OCI-LY7 (cell line): ENCODE measurements around the gene AK9. TPM values are rescaled to one million over a fixed set of nuclear protein-coding genes. Genes with fewer than 3 reads are reported as not detected.

ENCODE experiments used
- BruUV-seq: library from RNA; stranded (reverse); fragments of 400-500 nt; replicated peaks from 2 replicates; lab custom pipeline; 2021; lab: Mats Ljungman, UMichigan
- CTCF ChIA-PET: fragments of 300-600 bp; sonication (Branson Sonifier 250); formaldehyde crosslinking; loops from one replicate; lab custom pipeline; 2022; ENCODE audit warnings: antibody characterized with exemption; ENCODE audit not compliant: unreplicated experiment; lab: Charles Lee
- POLR2A ChIA-PET: fragments of 300-600 bp; sonication (Branson Sonifier 250); formaldehyde crosslinking; loops from one replicate; lab custom pipeline; 2022; ENCODE audit warnings: antibody characterized with exemption; lab: Charles Lee
- DNase-seq: peaks from one replicate; pipeline ENCODE4 v3.0.0-alpha.2; 2015; ENCODE audit warnings: low spot score
- H2AFZ ChIP-seq: fragments of 200-600 bp; sonication (generic), shearing (Covaris generic); 2 replicates; pipeline ENCODE4 v1.6.1; 2014; ENCODE audit warnings: mild to moderate bottlenecking, antibody characterized with exemption, low read length, moderate library complexity
- H3K27ac ChIP-seq: fragments of 200-600 bp; sonication (generic); 2 replicates; pipeline ENCODE4 v1.5.1; 2014; ENCODE audit warnings: mixed run types, low read depth, mild to moderate bottlenecking, moderate library complexity, low read length, inconsistent platforms; ENCODE audit not compliant: poor library complexity, severe bottlenecking
- H3K36me3 ChIP-seq: fragments of 200-600 bp; sonication (generic); 2 replicates; pipeline ENCODE4 v1.6.1; 2014; ENCODE audit warnings: mild to moderate bottlenecking, antibody characterized with exemption, low read length, moderate library complexity, mixed read lengths; ENCODE audit not compliant: insufficient read depth
- H3K4me1 ChIP-seq: fragments of 200-600 bp; sonication (generic); 2 replicates; pipeline ENCODE4 v1.5.1; 2014; ENCODE audit warnings: mild to moderate bottlenecking, low read length; ENCODE audit not compliant: insufficient read depth, poor library complexity, severe bottlenecking
- H3K4me2 ChIP-seq: fragments of 200-600 bp; sonication (generic); 2 replicates; pipeline ENCODE4 v1.6.1; 2014; ENCODE audit warnings: mild to moderate bottlenecking, low read length
- H3K4me3 ChIP-seq: fragments of 200-600 bp; sonication (generic); 2 replicates; pipeline ENCODE4 v1.5.1; 2014; ENCODE audit warnings: mild to moderate bottlenecking, low read depth, low read length; ENCODE audit not compliant: poor library complexity, severe bottlenecking
- H3K79me2 ChIP-seq: fragments of 200-600 bp; sonication (generic); 2 replicates; pipeline ENCODE4 v1.6.1; 2016; ENCODE audit warnings: low read depth, mild to moderate bottlenecking, low read length, moderate library complexity, mixed read lengths; ENCODE audit not compliant: insufficient read depth
- H3K9me2 ChIP-seq: fragments of 200-600 bp; sonication (generic); 2 replicates; pipeline ENCODE4 v1.6.1; 2016; ENCODE audit warnings: mild to moderate bottlenecking, low read length, mixed read lengths; ENCODE audit not compliant: insufficient read depth
- H3K9me3 ChIP-seq: fragments of 200-600 bp; sonication (generic); 2 replicates; pipeline ENCODE4 v1.6.1; 2014; ENCODE audit warnings: mild to moderate bottlenecking, mixed run types, low read length, mixed read lengths
- H4K20me1 ChIP-seq: fragments of 200-600 bp; sonication (generic); 2 replicates; pipeline ENCODE4 v1.6.1; 2014; ENCODE audit warnings: mild to moderate bottlenecking, antibody characterized with exemption, low read length, moderate library complexity, mixed read lengths; ENCODE audit not compliant: insufficient read depth
- EZH2phosphoT487 ChIP-seq: fragments of 200-600 bp; sonication (generic); IDR thresholded peaks from 2 replicates; pipeline ENCODE4 v1.6.1; 2018; ENCODE audit warnings: low read depth, borderline replicate concordance, mild to moderate bottlenecking, mixed run types, antibody characterized with exemption, low read length, moderate library complexity, mixed read lengths
- intact Hi-C: fragments of 100-400 bp; cut with micrococcal nuclease; formaldehyde crosslinking; loops from one replicate; pipeline ENCODE4 v1.10.0; 2022; ENCODE audit not compliant: unreplicated experiment
- total RNA-seq, 2 experiments: library from RNA; depleted of rRNA in 1 of 2; stranded (reverse); fragments of >200 nt in 1 of 2; shearing (Covaris generic) in 1 of 2; gene quantifications; 2 replicates each; pipeline ENCODE4 v1.2.3, GENCODE V29; 2014 to 2022
- TF ChIP-seq, protein P1 (sequence below): fragments of 200-600 bp; sonication (generic); conservative IDR thresholded peaks from 2 replicates; pipeline ENCODE4 v1.5.1; 2014; ENCODE audit warnings: mild to moderate bottlenecking, antibody characterized with exemption, low read length, moderate library complexity, mixed read lengths

Gene AK9
- total RNA-seq, 2 experiments from 2014 or later: 4.9 to 6.7 TPM

DNA sequence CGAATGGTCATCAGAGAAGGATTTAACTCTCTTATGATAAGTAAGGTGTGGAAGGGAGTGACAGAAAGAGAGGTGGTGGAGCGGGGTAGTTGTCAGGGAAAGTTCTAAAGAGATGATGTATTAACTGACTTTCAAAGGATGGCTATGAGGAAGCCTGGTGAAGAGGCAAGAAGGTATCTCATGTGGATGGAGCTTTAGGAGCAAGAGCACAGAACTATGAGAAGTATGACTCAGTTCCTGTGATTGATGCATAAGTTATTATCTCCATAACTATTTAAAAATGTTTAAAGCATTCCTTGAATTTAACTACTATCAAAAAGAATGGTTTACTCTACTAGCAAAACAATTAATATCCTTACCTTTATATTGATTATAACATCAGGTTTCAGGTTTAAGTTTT is 28.8 kb downstream of the AK9 start:
- Histone ChIP-seq H3K9me3 (no peaks in the 10 kb centered on the region), H3K9me2 (no peaks in the 10 kb centered on the region), H3K4me1 (no peaks in the 10 kb centered on the region), H2AFZ (no peak overlapping the region), H3K36me3 (no peaks in the 10 kb centered on the region), H3K4me2 (no peak overlapping the region), H4K20me1 (no peaks in the 10 kb centered on the region), H3K4me3 (no peak overlapping the region), H3K79me2 (no peaks in the 10 kb centered on the region), H3K27ac (no peak overlapping the region)
- POLR2A ChIA-PET: interaction anchor here (0.6 to 1.2 kb wide), 2 partner anchors 31 to 591 kb away, joined by 3 to 4 read pairs; no protein-coding TSS in a partner anchor
- no peak for TF ChIP-seq EZH2phosphoT487
- TF ChIP-seq, protein P1, sequence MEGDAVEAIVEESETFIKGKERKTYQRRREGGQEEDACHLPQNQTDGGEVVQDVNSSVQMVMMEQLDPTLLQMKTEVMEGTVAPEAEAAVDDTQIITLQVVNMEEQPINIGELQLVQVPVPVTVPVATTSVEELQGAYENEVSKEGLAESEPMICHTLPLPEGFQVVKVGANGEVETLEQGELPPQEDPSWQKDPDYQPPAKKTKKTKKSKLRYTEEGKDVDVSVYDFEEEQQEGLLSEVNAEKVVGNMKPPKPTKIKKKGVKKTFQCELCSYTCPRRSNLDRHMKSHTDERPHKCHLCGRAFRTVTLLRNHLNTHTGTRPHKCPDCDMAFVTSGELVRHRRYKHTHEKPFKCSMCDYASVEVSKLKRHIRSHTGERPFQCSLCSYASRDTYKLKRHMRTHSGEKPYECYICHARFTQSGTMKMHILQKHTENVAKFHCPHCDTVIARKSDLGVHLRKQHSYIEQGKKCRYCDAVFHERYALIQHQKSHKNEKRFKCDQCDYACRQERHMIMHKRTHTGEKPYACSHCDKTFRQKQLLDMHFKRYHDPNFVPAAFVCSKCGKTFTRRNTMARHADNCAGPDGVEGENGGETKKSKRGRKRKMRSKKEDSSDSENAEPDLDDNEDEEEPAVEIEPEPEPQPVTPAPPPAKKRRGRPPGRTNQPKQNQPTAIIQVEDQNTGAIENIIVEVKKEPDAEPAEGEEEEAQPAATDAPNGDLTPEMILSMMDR: no peak
- intact Hi-C loops: no loop called here
- no peak for DNase-seq
- BruUV-seq: no TSS peak
- CTCF ChIA-PET: no interaction called here

DNA sequence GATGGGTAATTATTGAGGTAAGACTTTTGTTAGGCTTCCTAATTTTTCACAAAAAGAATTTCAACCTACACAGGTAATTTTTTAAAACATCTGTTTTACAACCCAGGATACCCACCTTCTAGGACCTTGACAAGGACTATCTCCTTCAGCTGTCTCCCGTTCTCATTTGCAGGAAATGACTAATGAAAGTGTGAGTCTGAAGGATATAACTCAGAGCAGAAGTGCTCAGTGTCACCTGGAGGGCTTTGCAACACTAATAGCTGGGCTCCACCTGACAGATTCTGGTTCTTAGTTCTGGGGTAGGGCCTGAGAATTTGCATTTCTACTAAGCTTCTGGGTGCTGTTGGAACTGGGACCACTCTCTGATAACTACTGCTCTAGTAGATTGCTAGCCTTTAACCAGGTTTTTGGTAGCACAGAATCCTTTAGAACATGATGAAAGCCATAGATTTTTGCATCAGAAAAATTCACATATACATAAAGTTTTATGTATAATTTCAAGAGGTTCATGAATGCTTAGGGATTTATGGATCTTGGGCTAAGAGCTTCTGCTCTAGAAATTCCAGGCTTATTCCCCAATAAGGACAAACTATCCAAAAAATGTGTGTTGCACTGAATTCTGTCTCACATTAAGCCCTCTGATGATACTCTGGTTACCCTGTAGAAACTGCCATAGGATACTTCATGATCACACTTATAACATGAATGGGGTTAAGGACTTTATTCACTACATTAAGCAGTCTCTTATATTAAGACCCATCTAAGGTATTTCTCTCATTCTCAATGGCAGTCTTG is 30.3 kb downstream of the AK9 start:
- Histone ChIP-seq H3K9me2 (no peaks in the 10 kb centered on the region), H3K4me1 (no peaks in the 10 kb centered on the region), H3K9me3 (no peaks in the 10 kb centered on the region), H4K20me1 (no peaks in the 10 kb centered on the region), H3K4me3 (no peak overlapping the region), H3K79me2 (no peaks in the 10 kb centered on the region), H3K36me3 (no peaks in the 10 kb centered on the region), H3K4me2 (no peak overlapping the region), H2AFZ (no peak overlapping the region), H3K27ac (no peak overlapping the region)
- ChIA-PET CTCF (no interaction called here), POLR2A (interaction anchor here (1.2 kb wide), 1 partner anchor 33 kb away, joined by 4 read pairs; no protein-coding TSS in a partner anchor)
- TF ChIP-seq, protein P1: no peak
- no peak for TF ChIP-seq EZH2phosphoT487
- no TSS peak for BruUV-seq
- DNase-seq: no peak
- intact Hi-C loops: no loop called here

DNA sequence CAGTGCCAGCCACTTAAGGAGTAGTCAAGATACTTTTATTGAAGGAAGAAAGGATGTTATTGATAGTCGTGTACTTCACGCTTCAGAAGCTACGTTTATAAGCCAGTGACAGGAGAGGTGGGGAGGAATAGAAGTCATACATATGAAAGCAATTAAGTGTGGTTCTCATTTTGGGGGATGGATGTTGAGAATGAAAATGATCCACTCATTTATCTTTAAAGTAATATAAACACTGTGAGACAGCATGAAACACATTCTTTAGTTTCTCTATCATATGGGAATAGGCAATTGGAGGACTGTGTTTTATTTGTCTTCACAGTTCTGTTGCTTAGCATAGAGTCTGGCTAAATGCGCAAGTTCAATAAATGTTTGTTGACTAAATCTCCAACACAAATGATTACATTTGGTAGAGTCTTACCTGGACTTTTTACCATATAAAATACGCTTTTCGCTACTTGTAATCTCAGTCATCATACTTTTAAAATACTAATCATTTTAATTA is 35.2 kb downstream of the AK9 start:
- H4K20me1 ChIP-seq: no peaks in the 10 kb centered on the region
- no peak overlapping the region for H3K4me2 ChIP-seq
- no peaks in the 10 kb centered on the region for H3K9me3 ChIP-seq
- TF ChIP-seq, protein P1: no peak
- no peak for TF ChIP-seq EZH2phosphoT487
- no TSS peak for BruUV-seq
- no peaks in the 10 kb centered on the region for H3K79me2 ChIP-seq
- CTCF ChIA-PET: no interaction called here
- H3K4me1 ChIP-seq: no peaks in the 10 kb centered on the region
- POLR2A ChIA-PET: interaction anchor here (0.7 kb wide), 2 partner anchors 347 to 1049 kb away, joined by 3 read pairs; no protein-coding TSS in a partner anchor
- H2AFZ ChIP-seq: no peak overlapping the region
- H3K4me3 ChIP-seq: no peak overlapping the region
- H3K36me3 ChIP-seq: no peaks in the 10 kb centered on the region
- DNase-seq: no peak
- H3K9me2 ChIP-seq: no peaks in the 10 kb centered on the region
- intact Hi-C loops: no loop called here
- H3K27ac ChIP-seq: no peak overlapping the region
